Osteocyte (in vitro differentiated cells): ENCODE data around the gene MAP3K12. TPM values are rescaled to one million over a fixed set of nuclear protein-coding genes. Genes with fewer than 3 reads are reported as not detected.
A peak's percentile ranks its signal among the peaks of the same experiment; 100 is the strongest.
"Not testable (repeated sequence)": the region's sequence is repeated elsewhere in the genome, so short reads cannot be mapped to it uniquely, and the experiment has no call there.

Experiments used
- DNase-seq: peaks from one replicate; pipeline ENCODE4 v3.0.0; 2021; ENCODE audit warnings: mixed read lengths; ENCODE audit not compliant: unreplicated experiment; ENCODE audit errors: extremely low spot score
- H3K27ac Mint-ChIP-seq: one replicate; pipeline ENCODE4 v1.8.0; 2021; ENCODE audit warnings: mild to moderate bottlenecking, mixed read lengths; ENCODE audit not compliant: unreplicated experiment
- H3K27me3 Mint-ChIP-seq: one replicate; pipeline ENCODE4 v1.8.0; 2021; ENCODE audit warnings: mixed read lengths; ENCODE audit not compliant: unreplicated experiment
- H3K36me3 Mint-ChIP-seq: one replicate; pipeline ENCODE4 v1.8.0; 2021; ENCODE audit warnings: mixed read lengths; ENCODE audit not compliant: unreplicated experiment
- H3K4me1 Mint-ChIP-seq: one replicate; pipeline ENCODE4 v1.8.0; 2021; ENCODE audit warnings: mixed read lengths; ENCODE audit not compliant: unreplicated experiment
- H3K4me3 Mint-ChIP-seq: one replicate; pipeline ENCODE4 v1.8.0; 2021; ENCODE audit warnings: mild to moderate bottlenecking, moderate library complexity, mixed read lengths; ENCODE audit not compliant: unreplicated experiment
- H3K9me3 Mint-ChIP-seq: one replicate; pipeline ENCODE4 v1.8.0; 2021; ENCODE audit warnings: mixed read lengths; ENCODE audit not compliant: unreplicated experiment
- CTCF ChIP-seq: fragments of 200-600 bp; sonication (generic); IDR thresholded peaks from 2 replicates; pipeline ENCODE4 v1.5.0; 2021; ENCODE audit warnings: antibody characterized with exemption, mild to moderate bottlenecking, moderate library complexity
- total RNA-seq: library from RNA; stranded (reverse); gene quantifications from 2 replicates; pipeline ENCODE4 v1.2.1, GENCODE V29; 2021

The MAP3K12 gene
- total RNA-seq, 1 donor from 2014 or later = 51.8 TPM

DNA sequence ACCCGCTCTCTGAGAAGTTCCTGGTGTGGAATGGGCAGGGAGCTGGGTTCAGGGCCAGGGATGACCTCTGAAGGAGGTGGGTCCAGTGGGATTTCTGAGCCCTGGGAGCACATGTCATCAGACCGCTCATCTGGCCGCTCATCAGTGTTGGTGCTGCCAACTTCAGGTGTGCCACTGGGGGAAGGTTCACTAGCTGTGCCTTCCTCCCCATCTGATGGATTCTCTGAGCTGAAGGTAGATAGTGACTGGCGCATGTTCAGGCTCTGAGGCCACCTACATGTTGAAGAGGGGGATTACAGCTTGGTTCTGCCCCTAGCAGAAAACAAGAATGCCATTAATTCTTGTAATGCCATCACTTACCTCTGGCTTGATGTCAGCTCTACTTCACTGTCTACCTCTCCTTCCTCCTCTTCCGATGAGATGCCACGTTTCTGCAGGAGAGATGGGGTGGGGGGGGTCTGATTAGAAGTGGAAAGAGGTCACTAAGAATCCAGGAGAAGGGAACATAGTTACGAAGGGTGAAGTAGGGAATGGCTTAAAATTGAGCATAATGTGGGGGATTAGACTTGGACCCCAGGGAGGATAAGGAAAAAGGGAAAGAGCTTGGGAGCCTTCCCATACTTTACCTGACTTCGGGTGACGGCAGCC is 17.2 kb downstream of the MAP3K12 start:
- peak; percentile 25 for TF ChIP-seq CTCF
- no peaks in the 10 kb centered on the region for H3K9me3 Mint-ChIP-seq
- peaks cover 10% of the 10 kb centered on the region for H3K4me1 Mint-ChIP-seq
- DNase-seq = no peak
- no peak overlapping the region for H3K4me3 Mint-ChIP-seq
- no peaks in the 10 kb centered on the region for H3K27me3 Mint-ChIP-seq
- H3K36me3 Mint-ChIP-seq = peaks cover 34% of the 10 kb centered on the region
- peak overlapping the region; percentile 71 for H3K27ac Mint-ChIP-seq

DNA sequence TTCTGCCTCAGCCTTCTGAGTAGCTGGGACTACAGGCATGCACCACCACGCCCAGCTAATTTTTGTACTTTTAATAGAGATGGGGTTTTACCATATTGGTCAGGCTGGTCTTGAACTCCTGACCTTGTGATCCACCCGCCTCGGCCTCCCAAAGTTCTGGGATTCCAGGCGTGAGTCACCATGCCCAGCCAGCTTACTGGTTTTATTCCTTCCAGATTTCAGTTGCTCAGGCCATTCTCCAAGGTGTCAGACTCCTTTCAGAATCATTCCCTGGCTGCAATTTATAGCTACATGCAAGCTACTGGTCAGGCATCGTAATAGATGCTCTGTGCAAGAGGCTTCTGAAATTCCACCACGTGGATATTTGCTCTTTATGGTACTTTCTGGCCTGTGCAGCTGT is 17.8 kb downstream of the MAP3K12 start:
- peaks cover 10% of the 10 kb centered on the region for H3K4me1 Mint-ChIP-seq
- H3K36me3 Mint-ChIP-seq = peaks cover 40% of the 10 kb centered on the region
- H3K9me3 Mint-ChIP-seq, DNase-seq, H3K27me3 Mint-ChIP-seq, H3K4me3 Mint-ChIP-seq, H3K27ac Mint-ChIP-seq: not testable (repeated sequence)

GRCh38 chr12:53480491-53481442 is 18.5 kb downstream of the MAP3K12 start:
- Mint-ChIP-seq H3K27me3 (no peaks in the 10 kb centered on the region), H3K4me1 (peaks cover 13% of the 10 kb centered on the region), H3K4me3 (no peak overlapping the region), H3K9me3 (no peaks in the 10 kb centered on the region), H3K36me3 (peaks cover 45% of the 10 kb centered on the region), H3K27ac (no peak overlapping the region)
- TF ChIP-seq CTCF = no peak
- DNase-seq = no peak

DNA sequence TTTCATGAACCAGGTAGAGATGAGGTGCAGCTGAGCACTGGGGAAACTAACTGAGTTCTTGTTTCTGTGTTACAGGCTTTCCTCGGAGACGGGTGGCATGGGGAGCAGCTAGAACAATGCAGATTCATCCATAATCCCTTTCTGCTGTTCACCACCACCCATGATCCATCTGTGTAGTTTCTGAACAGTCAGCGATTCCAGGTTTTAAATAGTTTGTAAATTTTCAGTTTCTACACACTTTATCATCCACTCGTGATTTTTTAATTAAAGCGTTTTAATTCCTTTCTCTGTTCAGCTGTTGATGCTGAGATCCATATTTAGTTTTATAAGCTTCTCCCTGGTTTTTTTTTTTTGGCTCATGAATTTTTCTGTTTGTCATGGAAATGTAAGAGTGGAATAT is 19.9 kb downstream of the MAP3K12 start:
- Mint-ChIP-seq H3K9me3 (no peaks in the 10 kb centered on the region), H3K27me3 (no peaks in the 10 kb centered on the region), H3K36me3 (peaks cover 50% of the 10 kb centered on the region), H3K4me3 (no peak overlapping the region), H3K27ac (peak overlapping the region; percentile 38), H3K4me1 (peaks cover 13% of the 10 kb centered on the region)
- no peak for DNase-seq
- TF ChIP-seq CTCF = no peak

- TF ChIP-seq CTCF = no peak
- no peak for DNase-seq
- H3K27me3 Mint-ChIP-seq = no peaks in the 10 kb centered on the region
- H3K9me3 Mint-ChIP-seq = no peaks in the 10 kb centered on the region
- H3K4me1 Mint-ChIP-seq = peaks cover 13% of the 10 kb centered on the region
- peaks cover 54% of the 10 kb centered on the region for H3K36me3 Mint-ChIP-seq
- peak overlapping the region; percentile 38 for H3K27ac Mint-ChIP-seq
- H3K4me3 Mint-ChIP-seq = no peak overlapping the region
Measured at GRCh38 chr12:53478865-53479264, 20.4 kb downstream of the MAP3K12 start.
